NT2/D1 (cell line): ENCODE measurements around the gene GALNT5.

Source experiments
- YY1 ChIP-seq: IDR thresholded peaks from 2 replicates; pipeline ENCODE4 v1.6.1; 2011; ENCODE audit not compliant: insufficient read length, insufficient read depth
- ZNF274 ChIP-seq: IDR thresholded peaks from 2 replicates; pipeline ENCODE4 v1.6.1; 2011; ENCODE audit warnings: mild to moderate bottlenecking, low read depth, low read length

DNA sequence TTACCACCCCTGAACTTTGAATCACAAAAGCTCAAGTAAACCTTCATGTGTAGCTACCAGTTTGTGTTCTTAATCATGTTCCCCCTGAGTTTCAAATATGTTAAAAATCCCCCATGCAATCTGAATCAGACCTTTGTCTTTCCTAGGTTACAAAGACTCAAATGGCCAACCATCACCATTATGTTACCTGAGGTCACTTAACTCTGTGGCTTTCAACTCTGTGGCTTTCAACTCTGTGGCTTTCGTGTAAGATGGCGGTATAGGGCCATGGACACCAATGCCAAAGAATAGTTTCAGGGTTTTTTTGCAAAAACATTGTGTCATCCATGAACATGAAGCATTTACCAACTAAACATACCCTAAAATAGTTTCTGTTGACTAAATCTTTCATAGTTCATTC is 61.4 kb downstream of the GALNT5 start:
- no peak for TF ChIP-seq YY1
- TF ChIP-seq ZNF274: no peak
